ENCODE measurements around the gene DXO.

- TF ChIP-seq CTCF (IDR thresholded peaks at IDR 0.05) (no peak), POLR2A (IDR thresholded peaks at IDR 0.05) (no peak)
Measured at GRCh38 chr6:31968326-31968725, 3.6 kb downstream of the DXO start.

All from right lobe of liver (tissue), 4 donors.